ENCODE data around the gene PTPN3.

DNA sequence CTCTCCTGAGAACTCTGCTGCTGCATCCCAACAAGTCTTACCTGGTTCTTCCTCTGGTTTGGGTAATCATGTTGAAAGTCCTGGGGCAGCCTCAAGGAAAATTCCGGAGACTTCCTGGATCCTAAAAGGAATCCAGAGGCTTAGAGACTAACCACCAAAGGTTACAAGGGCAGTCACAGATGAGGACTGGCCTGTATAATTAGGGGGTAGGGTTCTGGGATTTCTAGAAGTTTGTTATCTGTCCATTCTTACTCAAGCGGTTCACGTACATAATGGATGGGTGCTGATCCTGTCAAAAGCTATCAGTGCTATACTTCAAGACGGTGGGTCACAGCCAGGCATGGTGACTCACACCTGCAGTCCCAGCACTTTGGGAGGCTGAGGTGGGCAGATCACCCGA is 125.9 kb downstream of the PTPN3 start:
- no peak for TF ChIP-seq EZH2phosphoT487 (conservative IDR thresholded peaks at IDR 0.05; ENCODE audit: low read length)
- TF ChIP-seq, protein P1, sequence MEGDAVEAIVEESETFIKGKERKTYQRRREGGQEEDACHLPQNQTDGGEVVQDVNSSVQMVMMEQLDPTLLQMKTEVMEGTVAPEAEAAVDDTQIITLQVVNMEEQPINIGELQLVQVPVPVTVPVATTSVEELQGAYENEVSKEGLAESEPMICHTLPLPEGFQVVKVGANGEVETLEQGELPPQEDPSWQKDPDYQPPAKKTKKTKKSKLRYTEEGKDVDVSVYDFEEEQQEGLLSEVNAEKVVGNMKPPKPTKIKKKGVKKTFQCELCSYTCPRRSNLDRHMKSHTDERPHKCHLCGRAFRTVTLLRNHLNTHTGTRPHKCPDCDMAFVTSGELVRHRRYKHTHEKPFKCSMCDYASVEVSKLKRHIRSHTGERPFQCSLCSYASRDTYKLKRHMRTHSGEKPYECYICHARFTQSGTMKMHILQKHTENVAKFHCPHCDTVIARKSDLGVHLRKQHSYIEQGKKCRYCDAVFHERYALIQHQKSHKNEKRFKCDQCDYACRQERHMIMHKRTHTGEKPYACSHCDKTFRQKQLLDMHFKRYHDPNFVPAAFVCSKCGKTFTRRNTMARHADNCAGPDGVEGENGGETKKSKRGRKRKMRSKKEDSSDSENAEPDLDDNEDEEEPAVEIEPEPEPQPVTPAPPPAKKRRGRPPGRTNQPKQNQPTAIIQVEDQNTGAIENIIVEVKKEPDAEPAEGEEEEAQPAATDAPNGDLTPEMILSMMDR (IDR thresholded peaks at IDR 0.05; ENCODE audit: insufficient read depth, low read length, poor library complexity, severe bottlenecking), result no peak

Measured in SU-DHL-6 (cell line).